Gastrocnemius medialis (tissue), 4 donors: ENCODE data around the gene ANKRD17.

Source experiments
- POLR2A ChIP-seq, 2 donors: fragments of 450-650 bp; IDR thresholded peaks; one replicate each; pipeline ENCODE4 v1.6.1; 2017; ENCODE audit warnings: antibody characterized with exemption in 2 of 2, mild to moderate bottlenecking in 2 of 2, moderate library complexity in 2 of 2
- TF ChIP-seq, protein P1 (sequence below), 5 experiments: fragments of 450-650 bp in 3 of 5; fragments of 200-600 bp in 2 of 5; sonication (generic) in 2 of 5; IDR thresholded peaks in 4 of 5; conservative IDR thresholded peaks in 1 of 5; 1 replicate in 4 of 5; 2 replicates in 1 of 5; pipeline ENCODE4 v1.5.1; 2016 to 2019; ENCODE audit warnings: antibody characterized with exemption in 5 of 5, mild to moderate bottlenecking in 3 of 5, moderate library complexity in 3 of 5

DNA sequence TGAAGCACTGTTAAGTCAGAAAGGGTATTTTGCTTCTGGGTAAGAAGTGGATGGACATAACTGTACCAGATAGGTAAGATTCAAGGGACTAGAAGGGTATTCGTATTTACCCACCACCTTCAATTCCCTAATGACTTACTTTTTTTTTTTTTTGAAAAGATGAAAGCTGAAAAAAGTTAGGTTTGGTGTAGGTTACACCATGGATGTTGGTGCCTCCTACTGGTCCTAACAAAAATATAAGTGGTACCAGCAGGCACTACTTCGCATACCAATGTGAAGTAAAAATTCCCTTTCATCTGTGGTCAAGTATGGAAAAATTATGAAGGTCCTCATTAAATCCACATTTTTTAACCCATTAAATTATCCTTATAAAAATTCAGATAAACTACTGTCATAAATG lies 7.2 kb downstream of the ANKRD17 start:
- TF ChIP-seq, protein P1, sequence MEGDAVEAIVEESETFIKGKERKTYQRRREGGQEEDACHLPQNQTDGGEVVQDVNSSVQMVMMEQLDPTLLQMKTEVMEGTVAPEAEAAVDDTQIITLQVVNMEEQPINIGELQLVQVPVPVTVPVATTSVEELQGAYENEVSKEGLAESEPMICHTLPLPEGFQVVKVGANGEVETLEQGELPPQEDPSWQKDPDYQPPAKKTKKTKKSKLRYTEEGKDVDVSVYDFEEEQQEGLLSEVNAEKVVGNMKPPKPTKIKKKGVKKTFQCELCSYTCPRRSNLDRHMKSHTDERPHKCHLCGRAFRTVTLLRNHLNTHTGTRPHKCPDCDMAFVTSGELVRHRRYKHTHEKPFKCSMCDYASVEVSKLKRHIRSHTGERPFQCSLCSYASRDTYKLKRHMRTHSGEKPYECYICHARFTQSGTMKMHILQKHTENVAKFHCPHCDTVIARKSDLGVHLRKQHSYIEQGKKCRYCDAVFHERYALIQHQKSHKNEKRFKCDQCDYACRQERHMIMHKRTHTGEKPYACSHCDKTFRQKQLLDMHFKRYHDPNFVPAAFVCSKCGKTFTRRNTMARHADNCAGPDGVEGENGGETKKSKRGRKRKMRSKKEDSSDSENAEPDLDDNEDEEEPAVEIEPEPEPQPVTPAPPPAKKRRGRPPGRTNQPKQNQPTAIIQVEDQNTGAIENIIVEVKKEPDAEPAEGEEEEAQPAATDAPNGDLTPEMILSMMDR (IDR thresholded peaks at IDR 0.05 in 4 of 5, conservative IDR thresholded peaks at IDR 0.05 in 1 of 5) = no peak
- no peak for TF ChIP-seq POLR2A (IDR thresholded peaks at IDR 0.05)
